Ascending aorta (tissue), 2 donors: Measurements from ENCODE around the gene FOXP1. TPM values are rescaled to one million over a fixed set of nuclear protein-coding genes. Genes with fewer than 3 reads are reported as not detected.
A peak's percentile ranks its signal among the peaks of the same experiment; 100 is the strongest.

Experiments
- DNase-seq, 2 donors: peaks; one replicate each; pipeline ENCODE4 v3.0.0-alpha.2; 2019; ENCODE audit warnings: low spot score in 2 of 2
- H3K27ac ChIP-seq, 2 donors: fragments of 200-600 bp; sonication (generic); one replicate each; pipeline ENCODE4 v1.5.1; 2016 to 2017; ENCODE audit warnings: mild to moderate bottlenecking in 1 of 2
- H3K27me3 ChIP-seq: fragments of 200-600 bp; sonication (generic); one replicate; pipeline ENCODE4 v1.5.1; 2017
- H3K36me3 ChIP-seq, 2 donors: fragments of 200-600 bp; sonication (generic); one replicate each; pipeline ENCODE4 v1.5.1; 2016
- H3K4me1 ChIP-seq, 2 donors: fragments of 200-600 bp; sonication (generic); one replicate each; pipeline ENCODE4 v1.5.1; 2016 to 2017; ENCODE audit warnings: mild to moderate bottlenecking in 1 of 2
- H3K4me3 ChIP-seq, 2 donors: fragments of 200-600 bp; sonication (generic); one replicate each; pipeline ENCODE4 v1.5.1; 2016 to 2017; ENCODE audit warnings: mild to moderate bottlenecking in 1 of 2
- H3K9me3 ChIP-seq, 2 donors: fragments of 200-600 bp; sonication (generic); one replicate each; pipeline ENCODE4 v1.5.1; 2016
- CTCF ChIP-seq, 3 experiments: fragments of 200-600 bp in 2 of 3; fragments of 450-650 bp in 1 of 3; sonication (generic) in 2 of 3; IDR thresholded peaks; one replicate each; pipeline ENCODE4 v1.5.1; 2016 to 2019; ENCODE audit warnings: antibody characterized with exemption in 3 of 3, mild to moderate bottlenecking in 1 of 3, moderate library complexity in 1 of 3
- intact Hi-C: fragments of 100-400 bp; cut with DNase I; formaldehyde crosslinking; loops from one replicate; pipeline ENCODE4 v1.15.1; 2023
- total RNA-seq: library from RNA; depleted of rRNA; stranded (reverse); fragments of >200 nt; gene quantifications from one replicate; pipeline ENCODE4 v1.1.0, GENCODE V29; 2016

Gene FOXP1
- total RNA-seq, 1 donor from 2014 or later: 171 TPM

DNA sequence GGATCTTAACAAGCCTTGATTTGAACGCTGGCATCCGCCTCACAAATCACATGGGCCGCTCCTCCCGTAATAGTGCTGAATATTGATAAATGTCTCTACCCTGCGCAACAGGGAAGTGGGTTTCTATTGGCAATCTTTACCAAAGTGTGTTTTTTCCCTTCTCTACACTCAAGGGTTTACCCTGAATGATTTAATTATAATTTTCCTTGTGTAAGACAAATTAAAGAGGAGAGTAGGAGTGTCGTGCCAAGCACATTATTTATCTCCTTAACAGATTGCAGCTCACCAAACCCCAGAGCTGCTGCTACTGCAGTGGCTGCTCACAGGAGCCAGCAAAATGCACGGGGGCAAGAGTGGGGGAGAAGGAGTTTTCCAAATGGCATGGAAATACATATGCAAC is 545.8 kb downstream of the FOXP1 start:
- peaks cover 4 to 31% of the 10 kb centered on the region in 2 donors for H3K4me1 ChIP-seq
- H3K36me3 ChIP-seq: peaks cover 13 to 56% of the 10 kb centered on the region in 2 donors
- no peak for DNase-seq

GRCh38 chr3:71035886-71036285 is 547.6 kb downstream of the FOXP1 start:
- Histone ChIP-seq H3K4me3 (no peak overlapping the region), H3K36me3 (peaks cover 14 to 48% of the 10 kb centered on the region in 2 donors), H3K27me3 (no peaks in the 10 kb centered on the region), H3K27ac (peak overlapping the region; percentile 16 to 19), H3K4me1 (peaks cover 4 to 44% of the 10 kb centered on the region in 2 donors), H3K9me3 (no peaks in the 10 kb centered on the region)
- intact Hi-C loops: loop anchor here (2.0 kb wide), 1 partner anchor 15 kb away; no protein-coding TSS in a partner anchor
- TF ChIP-seq CTCF (IDR thresholded peaks at IDR 0.05): no peak
- DNase-seq: no peak

More for the DNA sequence above, 545.8 kb downstream of the FOXP1 start:
- TF ChIP-seq CTCF (IDR thresholded peaks at IDR 0.05): no peak
- no peaks in the 10 kb centered on the region for H3K9me3 ChIP-seq
- no peaks in the 10 kb centered on the region for H3K27me3 ChIP-seq
- no peak overlapping the region for H3K4me3 ChIP-seq
- intact Hi-C loops: no loop called here
- H3K27ac ChIP-seq: no peak overlapping the region

DNA sequence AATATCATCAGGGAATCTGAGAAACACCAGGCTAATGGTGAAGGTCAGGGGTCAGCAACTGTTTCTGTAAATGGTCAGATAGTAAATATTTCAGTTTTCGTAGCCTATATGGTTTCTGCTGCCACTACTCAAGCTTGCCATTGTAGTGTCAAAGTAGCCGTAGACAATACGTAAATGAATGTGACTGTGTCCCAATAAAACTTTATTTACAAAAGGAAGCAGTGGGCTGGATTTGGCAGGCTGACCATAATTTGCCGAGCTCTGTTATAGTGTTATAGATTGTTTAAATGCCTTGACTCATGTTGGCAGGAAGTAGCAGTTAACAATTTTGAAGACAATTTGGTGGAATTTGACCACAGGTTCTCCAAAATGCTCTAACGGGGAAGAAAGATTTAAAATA is 548.2 kb downstream of the FOXP1 start:
- H3K4me1 ChIP-seq: peaks cover 4 to 39% of the 10 kb centered on the region in 2 donors
- H3K4me3 ChIP-seq: no peak overlapping the region
- peaks cover 9 to 46% of the 10 kb centered on the region in 2 donors for H3K36me3 ChIP-seq
- DNase-seq: no peak
- H3K27ac ChIP-seq: peak overlapping the region in 1 of 2 donors; percentile 16
- intact Hi-C loops: loop anchor here (2.0 kb wide), 1 partner anchor 15 kb away; no protein-coding TSS in a partner anchor
- H3K27me3 ChIP-seq: no peaks in the 10 kb centered on the region
- H3K9me3 ChIP-seq: no peaks in the 10 kb centered on the region
- no peak for TF ChIP-seq CTCF (IDR thresholded peaks at IDR 0.05)

GRCh38 chr3:71033681-71034220 is 549.8 kb downstream of the FOXP1 start:
- Histone ChIP-seq H3K4me1 (peaks cover 4 to 36% of the 10 kb centered on the region in 2 donors), H3K9me3 (no peaks in the 10 kb centered on the region), H3K27ac (peak overlapping the region; percentile 41 to 45), H3K27me3 (no peaks in the 10 kb centered on the region), H3K4me3 (no peak overlapping the region), H3K36me3 (peaks cover 9 to 38% of the 10 kb centered on the region in 2 donors)
- intact Hi-C loops: loop anchor here (2.0 kb wide), 1 partner anchor 17 kb away; no protein-coding TSS in a partner anchor
- no peak for TF ChIP-seq CTCF (IDR thresholded peaks at IDR 0.05)
- DNase-seq: no peak

DNA sequence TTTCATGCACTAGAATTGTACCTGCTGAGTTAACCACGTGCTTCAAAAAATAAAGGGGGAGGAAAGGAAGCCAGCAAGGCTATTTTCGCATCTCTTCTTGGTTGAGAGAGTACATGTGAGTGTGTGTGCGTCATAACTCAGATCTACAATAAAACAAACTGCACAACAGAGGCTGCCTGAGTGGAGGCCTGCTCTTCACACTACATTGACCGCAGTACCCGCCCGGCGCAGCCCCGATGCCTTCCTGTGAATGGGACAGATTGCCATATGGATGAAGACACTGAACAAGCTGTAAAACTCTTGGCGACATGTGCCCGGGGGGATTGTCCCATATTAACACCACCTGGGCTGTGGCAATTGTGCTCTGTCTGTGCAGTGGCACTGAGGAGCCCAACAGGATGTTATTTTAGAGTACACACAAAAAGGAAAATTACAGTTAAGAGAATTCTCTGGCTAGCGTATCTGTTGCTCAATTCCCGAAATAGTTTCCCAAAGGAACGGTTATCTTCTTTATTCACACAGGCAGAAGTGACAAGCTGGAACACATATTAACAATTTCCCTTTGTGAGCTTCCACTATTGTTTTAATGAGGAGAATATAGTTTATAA is 551.5 kb downstream of the FOXP1 start:
- TF ChIP-seq CTCF (IDR thresholded peaks at IDR 0.05): no peak
- Histone ChIP-seq H3K9me3 (no peaks in the 10 kb centered on the region), H3K27me3 (no peaks in the 10 kb centered on the region), H3K4me1 (peaks cover 4 to 35% of the 10 kb centered on the region in 2 donors), H3K27ac (peak overlapping the region; percentile 18 to 45), H3K36me3 (peaks cover 4 to 22% of the 10 kb centered on the region in 2 donors), H3K4me3 (no peak overlapping the region)
- intact Hi-C loops: no loop called here
- DNase-seq: no peak
